Adipocyte (in vitro differentiated cells): ENCODE data around the gene NAA20.

Experiments used
- DNase-seq: peaks from one replicate; pipeline ENCODE4 v3.0.0-alpha.2; 2015; ENCODE audit warnings: low read depth
- H3K27me3 ChIP-seq: replicated peaks from 2 replicates; pipeline ENCODE4 v1.7.0; 2013; ENCODE audit warnings: mild to moderate bottlenecking, low read length, moderate library complexity; ENCODE audit not compliant: control insufficient read depth, insufficient read depth
- H3K36me3 ChIP-seq: 2 replicates; pipeline ENCODE4 v1.7.0; 2013; ENCODE audit warnings: low read length, mild to moderate bottlenecking, moderate library complexity; ENCODE audit not compliant: control insufficient read depth, insufficient read depth, severe bottlenecking
- H3K4me1 ChIP-seq: 2 replicates; pipeline ENCODE4 v1.7.0; 2013; ENCODE audit warnings: mild to moderate bottlenecking, low read length, moderate library complexity; ENCODE audit not compliant: control insufficient read depth, insufficient read depth
- H3K4me3 ChIP-seq: 2 replicates; pipeline ENCODE4 v1.7.0; 2013; ENCODE audit warnings: mild to moderate bottlenecking, low read length, moderate library complexity
- H3K9ac ChIP-seq: 2 replicates; pipeline ENCODE4 v1.7.0; 2013; ENCODE audit warnings: mild to moderate bottlenecking, low read length, moderate library complexity
- H3K9me3 ChIP-seq: 2 replicates; pipeline ENCODE4 v1.7.0; 2013; ENCODE audit warnings: mild to moderate bottlenecking, low read length, moderate library complexity; ENCODE audit not compliant: control insufficient read depth

NAA20 gene

GRCh38 chr20:19992996-19993908 lies 23.9 kb upstream of the NAA20 start:
- no peaks in the 10 kb centered on the region for H3K27me3 ChIP-seq
- H3K4me3 ChIP-seq, result peak overlapping the region; percentile 64
- H3K36me3 ChIP-seq, result peaks cover 13% of the 10 kb centered on the region
- peak overlapping the region; percentile 72 for H3K9ac ChIP-seq
- peaks cover 57% of the 10 kb centered on the region for H3K4me1 ChIP-seq
- no peaks in the 10 kb centered on the region for H3K9me3 ChIP-seq
- DNase-seq, result peak; percentile 86

- peaks cover 55% of the 10 kb centered on the region for H3K4me1 ChIP-seq
- H3K27me3 ChIP-seq, result no peaks in the 10 kb centered on the region
- peaks cover 22% of the 10 kb centered on the region for H3K36me3 ChIP-seq
- peak overlapping the region; percentile 72 for H3K9ac ChIP-seq
- DNase-seq, result peak; percentile 62
- H3K9me3 ChIP-seq, result no peaks in the 10 kb centered on the region
- H3K4me3 ChIP-seq, result peak overlapping the region; percentile 64
These were observed 23.0 kb upstream of the NAA20 start for GRCh38 chr20:19993958-19994669.

- H3K4me3 ChIP-seq, result no peak overlapping the region
- no peaks in the 10 kb centered on the region for H3K27me3 ChIP-seq
- peak overlapping the region; percentile 72 for H3K9ac ChIP-seq
- H3K36me3 ChIP-seq, result peaks cover 32% of the 10 kb centered on the region
- H3K9me3 ChIP-seq, result no peaks in the 10 kb centered on the region
- DNase-seq, result peak; percentile 87
- peaks cover 60% of the 10 kb centered on the region for H3K4me1 ChIP-seq
These were observed 21.8 kb upstream of the NAA20 start for GRCh38 chr20:19995220-19995863.

GRCh38 chr20:19996222-19996621 lies 20.9 kb upstream of the NAA20 start:
- Histone ChIP-seq H3K4me1 (peaks cover 60% of the 10 kb centered on the region), H3K36me3 (peaks cover 37% of the 10 kb centered on the region), H3K27me3 (no peaks in the 10 kb centered on the region), H3K9me3 (no peaks in the 10 kb centered on the region), H3K4me3 (no peak overlapping the region), H3K9ac (no peak overlapping the region)
- DNase-seq, result no peak

- peak overlapping the region; percentile 20 for H3K9ac ChIP-seq
- H3K9me3 ChIP-seq, result no peaks in the 10 kb centered on the region
- H3K4me3 ChIP-seq, result no peak overlapping the region
- H3K27me3 ChIP-seq, result no peaks in the 10 kb centered on the region
- H3K4me1 ChIP-seq, result peaks cover 59% of the 10 kb centered on the region
- no peak for DNase-seq
- H3K36me3 ChIP-seq, result peaks cover 37% of the 10 kb centered on the region
These were observed 20.2 kb upstream of the NAA20 start for GRCh38 chr20:19996917-19997316.

GRCh38 chr20:19998990-19999705 lies 18.0 kb upstream of the NAA20 start:
- Histone ChIP-seq H3K9ac (no peak overlapping the region), H3K36me3 (peaks cover 37% of the 10 kb centered on the region), H3K4me1 (peaks cover 59% of the 10 kb centered on the region), H3K4me3 (no peak overlapping the region), H3K27me3 (no peaks in the 10 kb centered on the region), H3K9me3 (no peaks in the 10 kb centered on the region)
- no peak for DNase-seq

- no peak for DNase-seq
- Histone ChIP-seq H3K27me3 (no peaks in the 10 kb centered on the region), H3K36me3 (peaks cover 37% of the 10 kb centered on the region), H3K9ac (no peak overlapping the region), H3K9me3 (no peaks in the 10 kb centered on the region), H3K4me1 (peaks cover 53% of the 10 kb centered on the region), H3K4me3 (no peak overlapping the region)
These were observed 16.8 kb upstream of the NAA20 start for GRCh38 chr20:20000211-20000968.

- Histone ChIP-seq H3K4me1 (peaks cover 45% of the 10 kb centered on the region), H3K36me3 (peaks cover 30% of the 10 kb centered on the region), H3K9me3 (no peaks in the 10 kb centered on the region), H3K9ac (peak overlapping the region; percentile 84), H3K4me3 (peak overlapping the region; percentile 78), H3K27me3 (no peaks in the 10 kb centered on the region)
- no peak for DNase-seq
These were observed 14.8 kb upstream of the NAA20 start for GRCh38 chr20:20002101-20002998.

- peaks cover 29% of the 10 kb centered on the region for H3K36me3 ChIP-seq
- no peaks in the 10 kb centered on the region for H3K9me3 ChIP-seq
- no peaks in the 10 kb centered on the region for H3K27me3 ChIP-seq
- peak overlapping the region; percentile 84 for H3K9ac ChIP-seq
- DNase-seq, result no peak
- H3K4me1 ChIP-seq, result peaks cover 45% of the 10 kb centered on the region
- H3K4me3 ChIP-seq, result peak overlapping the region; percentile 78
These were observed 13.9 kb upstream of the NAA20 start for GRCh38 chr20:20003031-20003954.
